HG03575 (cell line): ENCODE measurements around the gene CERS1.

ENCODE experiments used
- ATAC-seq: cut with Tn5 transposase; IDR thresholded peaks from one replicate; pipeline ENCODE4 v1.9.1; 2021; ENCODE audit not compliant: unreplicated experiment, insufficient number of reproducible peaks, low FRiP score; ENCODE audit errors: extremely low read depth

CERS1 gene

DNA sequence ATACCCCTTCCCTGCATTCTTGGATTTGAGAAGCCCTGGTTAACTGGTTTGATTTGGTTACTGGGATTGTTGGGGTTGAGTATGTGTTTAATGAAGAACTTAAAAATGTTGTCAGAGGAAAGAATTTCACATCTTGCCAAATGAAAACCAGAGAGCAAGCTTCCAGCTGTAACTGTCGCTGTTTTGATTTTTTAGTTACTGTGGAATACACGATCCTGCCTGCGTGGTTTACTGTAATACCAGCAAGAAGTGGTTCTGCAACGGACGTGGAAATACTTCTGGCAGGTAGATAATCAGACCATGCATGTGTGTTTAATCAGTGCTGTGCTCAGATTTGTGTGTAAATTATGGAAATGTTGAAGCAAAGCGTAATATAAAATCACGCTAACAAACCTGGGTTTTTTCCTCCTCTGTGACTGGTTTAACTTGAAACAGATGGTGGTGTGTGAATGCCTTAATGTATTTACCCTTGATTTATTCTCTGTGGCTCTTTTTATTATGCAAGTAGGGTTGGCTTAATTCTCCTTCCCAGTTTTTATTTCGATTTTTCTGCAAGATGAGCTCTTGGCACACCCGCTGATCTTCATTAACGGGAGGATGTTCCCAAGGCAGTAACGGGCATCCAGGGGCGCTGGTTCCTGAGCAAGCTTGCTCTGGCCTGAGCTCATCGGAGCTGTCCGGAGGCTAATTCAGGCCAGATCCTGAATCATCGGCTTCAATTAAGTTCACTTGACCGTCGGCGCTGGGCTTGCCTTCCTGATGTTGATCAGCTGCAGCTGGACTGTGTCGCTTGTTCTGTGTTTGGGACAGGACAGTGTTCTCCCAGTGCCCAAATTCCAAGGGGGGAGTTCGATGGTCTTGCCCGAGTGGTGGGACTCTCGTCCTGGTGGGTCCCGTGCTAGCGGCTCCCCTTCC is 48.2 kb downstream of the CERS1 start:
- ATAC-seq, result no peak

DNA sequence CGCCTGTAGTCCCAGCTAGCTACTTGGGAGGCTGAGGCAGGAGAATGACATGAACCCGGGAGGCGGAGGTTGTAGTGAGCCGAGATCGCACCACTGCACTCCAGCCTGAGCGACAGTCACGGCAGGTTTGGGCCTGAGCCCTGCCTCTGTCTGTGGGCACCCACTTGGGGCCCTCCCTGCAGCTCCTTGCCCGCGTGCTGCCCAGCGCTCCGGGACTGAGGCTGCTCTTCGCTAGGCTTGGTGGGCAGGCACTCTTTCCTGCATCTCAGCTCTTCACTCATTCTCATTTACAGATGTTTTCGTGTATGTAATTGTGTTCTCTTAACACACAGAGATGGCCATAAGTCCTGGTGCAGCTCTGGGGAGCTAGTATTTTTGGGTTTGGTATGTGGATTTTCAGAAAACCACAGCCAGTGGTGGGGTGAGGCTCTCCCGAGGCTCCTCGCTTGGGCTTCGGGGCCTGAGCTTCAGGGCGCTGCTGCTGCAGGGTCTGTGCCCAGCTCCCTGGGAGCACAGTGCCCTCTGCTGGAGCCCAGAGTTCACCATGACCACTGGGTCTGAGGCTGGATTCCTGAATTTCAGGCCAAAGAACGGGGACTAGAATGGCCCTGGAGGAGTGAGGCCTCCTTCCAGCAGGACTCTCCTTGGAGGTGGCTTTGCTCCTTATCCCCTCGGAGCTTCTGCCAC is 49.0 kb downstream of the CERS1 start:
- no peak for ATAC-seq

GRCh38 chr19:18845961-18846360 is 50.0 kb downstream of the CERS1 start:
- ATAC-seq, result no peak

DNA sequence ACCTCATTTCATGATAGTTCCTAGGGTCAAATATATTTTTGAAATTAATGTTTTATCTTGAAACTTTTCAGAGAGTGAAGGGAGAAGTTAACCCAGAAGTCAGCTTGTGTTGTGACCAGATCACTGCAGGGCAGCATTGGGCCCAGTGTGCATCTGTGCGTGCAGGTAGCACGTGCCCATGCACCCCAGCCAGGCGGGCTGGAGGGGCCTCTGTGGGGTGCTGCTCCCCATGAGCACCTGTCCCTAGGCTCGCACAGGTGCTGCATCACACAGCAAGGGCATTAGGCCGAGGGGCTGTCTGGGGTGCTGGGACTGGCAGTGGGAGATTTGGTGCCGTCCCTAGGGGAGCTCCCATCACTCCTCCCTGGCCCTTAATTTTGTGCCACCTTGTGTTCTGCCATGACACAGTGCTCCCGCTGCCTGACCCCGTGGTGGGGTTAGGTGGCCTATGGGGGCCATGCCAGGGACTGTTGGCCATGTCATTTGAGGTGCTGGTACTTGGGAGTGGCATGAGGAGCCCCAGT is 51.1 kb downstream of the CERS1 start:
- ATAC-seq, result no peak

GRCh38 chr19:18843960-18844359 is 52.0 kb downstream of the CERS1 start:
- no peak for ATAC-seq

DNA sequence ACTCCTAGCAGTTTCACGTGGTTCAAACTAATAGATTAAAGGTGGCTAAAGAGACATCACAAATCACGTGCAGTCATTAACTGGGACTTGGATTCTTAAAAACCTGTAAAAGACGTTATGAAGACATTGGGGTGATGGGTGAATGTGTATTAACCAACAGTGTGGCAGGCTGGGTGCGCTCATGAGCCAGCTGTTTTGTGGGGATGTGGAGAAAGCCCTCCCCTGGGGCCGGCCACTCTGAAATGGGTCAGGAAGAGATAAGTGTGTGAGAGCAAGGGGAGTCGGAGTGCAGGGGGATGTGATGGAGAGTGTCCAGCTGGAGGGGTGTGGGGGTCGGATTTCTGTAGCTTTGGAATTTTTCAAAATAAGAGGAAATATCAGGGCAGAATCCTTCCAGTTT is 53.8 kb downstream of the CERS1 start:
- ATAC-seq, result no peak

DNA sequence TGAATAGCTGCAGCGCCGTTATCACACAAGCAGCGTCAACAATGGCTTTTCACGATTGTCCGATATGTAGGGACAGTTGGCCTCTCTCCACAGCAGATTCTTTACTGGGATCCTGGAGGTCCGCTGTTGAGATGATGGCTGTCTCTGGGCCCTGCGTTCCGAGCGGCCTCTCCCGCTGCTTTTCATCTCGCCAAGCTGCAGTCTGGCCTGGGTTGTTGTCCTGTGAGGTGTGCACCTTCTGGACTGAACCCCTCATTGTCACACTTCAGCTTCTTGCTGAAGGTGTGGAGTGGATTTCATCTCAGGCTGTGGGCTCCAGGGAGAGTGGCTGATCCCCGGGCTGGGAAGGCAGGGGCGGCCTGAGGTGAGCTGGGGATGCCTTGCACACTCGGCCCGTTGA is 54.6 kb downstream of the CERS1 start:
- ATAC-seq, result no peak

DNA sequence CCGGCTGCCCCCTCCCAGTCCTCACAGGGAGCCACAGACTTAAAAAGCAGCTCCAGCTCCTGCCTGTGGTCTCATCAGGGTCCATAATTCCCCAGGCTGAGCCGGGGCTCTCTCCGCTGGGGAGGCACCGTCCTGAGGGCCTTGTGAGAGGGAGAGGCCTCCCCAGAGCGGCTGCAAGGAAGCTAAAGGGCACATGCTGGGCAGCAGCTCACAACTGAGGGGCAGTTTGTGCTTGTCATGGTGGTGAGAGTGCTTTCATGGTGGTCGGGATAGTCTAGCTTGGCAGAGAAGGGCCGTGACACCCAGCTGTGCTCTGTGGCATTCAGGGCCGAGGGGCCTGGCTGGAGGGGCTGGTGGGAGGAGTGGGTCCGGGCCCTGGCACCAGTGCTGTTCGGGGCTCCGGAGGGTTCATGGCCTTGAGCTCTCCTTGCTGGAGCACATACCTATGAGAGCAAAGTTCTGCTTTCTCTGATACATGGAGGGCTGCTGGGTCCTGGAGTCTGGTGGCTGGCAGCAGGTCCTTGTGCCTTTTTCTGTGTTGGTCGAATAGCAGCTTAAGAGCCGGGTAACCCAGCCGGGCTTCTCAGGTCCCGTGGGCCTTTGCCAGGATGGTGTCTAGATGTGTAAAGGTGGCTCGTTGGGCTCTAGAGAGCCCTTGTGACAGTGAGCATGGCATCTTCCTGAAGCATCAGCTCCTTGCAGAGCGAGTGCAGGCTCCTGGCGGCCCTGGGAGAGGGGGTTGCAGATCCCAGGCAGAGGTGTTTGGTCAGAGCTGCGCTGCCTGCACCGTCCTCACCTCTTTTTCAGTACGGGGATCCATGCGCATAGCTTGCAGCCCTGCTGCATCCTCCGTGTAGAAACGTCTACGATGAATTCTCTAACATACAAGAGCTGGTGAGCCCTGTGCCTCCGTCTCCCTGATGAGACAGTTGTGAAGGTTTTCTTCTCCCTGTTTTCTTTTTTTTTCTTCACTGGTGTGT is 55.4 kb downstream of the CERS1 start:
- ATAC-seq, result no peak

DNA sequence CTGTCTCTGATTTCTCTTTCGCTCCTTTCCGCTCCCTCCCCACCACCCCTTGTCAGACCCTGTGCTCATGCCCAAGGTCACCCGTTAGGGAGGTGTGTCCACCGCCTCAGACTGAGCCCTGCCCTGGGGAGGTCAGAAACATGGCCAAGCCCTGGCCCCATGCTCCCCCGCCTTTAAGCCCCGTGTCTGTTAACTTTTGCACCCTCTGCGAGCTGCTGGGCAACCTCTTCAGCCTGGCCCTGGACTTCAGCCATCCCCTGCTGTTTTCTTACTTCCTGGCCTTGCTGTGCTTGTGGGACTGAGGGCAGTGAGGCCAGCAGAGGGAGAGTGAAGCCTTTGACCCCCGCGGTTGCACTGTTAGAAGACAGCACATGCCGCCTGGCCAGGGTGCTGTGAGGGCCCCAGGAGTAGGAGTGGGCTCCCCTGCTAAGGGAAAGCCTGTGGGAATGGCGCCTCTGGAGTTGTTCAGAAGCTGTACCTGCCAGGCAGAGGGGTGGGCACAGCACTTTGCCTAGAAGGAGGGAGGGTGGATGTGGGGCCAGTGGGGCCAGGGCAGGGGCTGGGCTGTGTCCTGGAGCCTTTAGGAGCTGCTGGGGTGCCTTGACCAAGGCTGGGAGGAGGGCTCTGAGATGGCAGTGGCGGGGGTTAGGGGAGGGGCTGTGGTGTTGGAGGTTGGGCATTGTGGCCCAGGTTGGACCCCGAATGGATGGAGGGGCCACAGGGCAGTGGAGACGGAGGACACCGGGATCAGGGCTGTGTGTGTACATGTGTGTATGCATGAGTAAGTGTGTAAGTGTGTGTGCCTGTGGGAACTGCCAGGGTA is 56.3 kb downstream of the CERS1 start:
- ATAC-seq, result no peak

- ATAC-seq, result no peak
Observed at GRCh38 chr19:18834644-18834984, 61.3 kb downstream of the CERS1 start.

- ATAC-seq, result no peak
Observed at GRCh38 chr19:18833849-18834643, 61.9 kb downstream of the CERS1 start.

- ATAC-seq, result no peak
Observed at GRCh38 chr19:18833141-18833476, 62.8 kb downstream of the CERS1 start.

- ATAC-seq, result no peak
Observed at GRCh38 chr19:18832306-18833140, 63.4 kb downstream of the CERS1 start.

- ATAC-seq, result no peak
Observed at GRCh38 chr19:18831524-18832305, 64.2 kb downstream of the CERS1 start, which contains the start of gene UPF1. TSS of gene UPF1 (plus strand) at chr19:18831959. CDS start at chr19:18832210, 251 bp downstream.

DNA sequence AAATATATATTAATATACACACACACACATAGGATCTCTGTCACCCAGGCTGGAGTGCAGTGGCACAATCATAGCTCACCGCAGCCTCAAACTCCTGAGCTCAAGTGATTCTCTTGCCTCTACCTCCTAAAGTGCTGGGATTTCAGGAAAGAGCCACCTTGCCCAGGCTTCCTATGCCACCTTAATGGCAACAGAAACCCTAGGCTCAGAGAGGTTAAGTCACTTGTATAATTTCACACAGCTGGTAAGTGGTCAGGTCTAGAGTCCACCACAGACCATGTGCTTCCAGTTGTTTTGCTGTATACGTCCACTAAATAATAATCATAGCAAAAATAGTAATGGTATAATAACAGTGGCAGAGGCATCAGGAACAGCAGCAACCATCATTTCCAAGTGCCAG is 65.5 kb downstream of the CERS1 start:
- no peak for ATAC-seq

DNA sequence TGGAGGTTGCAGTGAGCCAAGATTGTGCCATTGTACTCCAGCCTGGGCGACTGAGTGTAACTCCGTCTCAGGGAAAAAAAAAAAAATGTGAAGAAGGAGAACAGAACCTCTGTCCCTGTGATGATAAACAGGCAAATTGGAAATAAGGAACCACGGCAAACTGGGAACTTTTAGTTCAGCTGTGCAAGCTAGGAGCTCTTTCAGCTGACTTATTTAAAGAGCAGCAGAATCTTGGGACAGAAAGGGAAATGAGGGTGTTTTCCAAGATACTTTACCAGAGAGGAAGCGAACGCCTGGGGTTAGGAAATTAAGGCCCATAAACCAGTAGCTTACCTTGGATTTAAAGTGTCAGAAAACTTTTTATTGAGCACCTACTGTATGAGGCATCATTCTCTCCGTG is 67.2 kb downstream of the CERS1 start:
- no peak for ATAC-seq
